ENCODE results near the gene TMCC1.

GRCh38 chr3:129703913-129704312, 189.6 kb downstream of the TMCC1 start:
- TF ChIP-seq POLR2AphosphoS5 (IDR thresholded peaks at IDR 0.05) (no peak), EP300 (IDR thresholded peaks at IDR 0.05) (no peak), CTCF (IDR thresholded peaks at IDR 0.05) (no peak), POLR2A (IDR thresholded peaks at IDR 0.05) (no peak)
